Prostate gland (tissue), 2 donors: Measurements from ENCODE around the gene SNRNP40. TPM values are rescaled to one million over a fixed set of nuclear protein-coding genes. Genes with fewer than 3 reads are reported as not detected.
"Not testable (repeated sequence)": the region's sequence is repeated elsewhere in the genome, so short reads cannot be mapped to it uniquely, and the experiment has no call there.

Experiments
- DNase-seq: peaks from one replicate; pipeline ENCODE4 v3.0.0-alpha.2; 2019; ENCODE audit warnings: low spot score
- H3K27ac ChIP-seq, 2 donors: fragments of 200-600 bp; sonication (generic); 2 replicates each; pipeline ENCODE4 v1.5.1; 2017 to 2019
- H3K27me3 ChIP-seq: fragments of 200-600 bp; sonication (generic); replicated peaks from 2 replicates; pipeline ENCODE4 v1.5.1; 2019; ENCODE audit not compliant: insufficient read depth
- H3K36me3 ChIP-seq, 2 donors: fragments of 200-600 bp; sonication (generic); 1 replicate in 1 of 2; 2 replicates in 1 of 2; pipeline versions ENCODE4 v1.5.1 to v1.8.1; 2017 to 2019
- H3K4me1 ChIP-seq: fragments of 200-600 bp; sonication (generic); replicated peaks from 2 replicates; pipeline ENCODE4 v1.5.1; 2019
- H3K4me3 ChIP-seq, 2 donors: fragments of 200-600 bp; sonication (generic); 2 replicates each; pipeline ENCODE4 v1.5.1; 2017 to 2019
- H3K9me3 ChIP-seq: fragments of 200-600 bp; sonication (generic); 2 replicates; pipeline ENCODE4 v1.5.1; 2017
- POLR2A ChIP-seq: fragments of 450-650 bp; IDR thresholded peaks from one replicate; pipeline ENCODE4 v1.6.1; 2016; ENCODE audit warnings: antibody characterized with exemption, mild to moderate bottlenecking
- POLR2AphosphoS5 ChIP-seq: sonication (generic); formaldehyde crosslinking; IDR thresholded peaks from one replicate; pipeline ENCODE4 v1.6.1; 2017; ENCODE audit warnings: antibody characterized with exemption
- WGBS: methylation state at CpG from one replicate; pipeline ENCODE4 v1.1.5; 2018; 5-methylcytosine and 5-hydroxymethylcytosine counted together
- intact Hi-C: fragments of 100-400 bp; cut with DNase I; formaldehyde crosslinking; loops from one replicate; pipeline ENCODE4 v1.14.2; 2022
- total RNA-seq, 2 donors: library from RNA; depleted of rRNA; stranded (reverse); fragments of >200 nt; gene quantifications; one replicate each; pipeline ENCODE4 v1.1.0, GENCODE V29; 2016
- TF ChIP-seq, protein P1 (sequence below), 4 experiments: fragments of 200-600 bp in 2 of 4; fragments of 450-650 bp in 2 of 4; sonication (generic) in 2 of 4; IDR thresholded peaks; 1 replicate in 3 of 4; 2 replicates in 1 of 4; pipeline ENCODE4 v1.5.1; 2016 to 2019; ENCODE audit warnings: antibody characterized with exemption in 4 of 4, mild to moderate bottlenecking in 2 of 4, moderate library complexity in 2 of 4

SNRNP40 gene
- total RNA-seq, 2 donors from 2014 or later = 58.7 to 65.4 TPM

DNA sequence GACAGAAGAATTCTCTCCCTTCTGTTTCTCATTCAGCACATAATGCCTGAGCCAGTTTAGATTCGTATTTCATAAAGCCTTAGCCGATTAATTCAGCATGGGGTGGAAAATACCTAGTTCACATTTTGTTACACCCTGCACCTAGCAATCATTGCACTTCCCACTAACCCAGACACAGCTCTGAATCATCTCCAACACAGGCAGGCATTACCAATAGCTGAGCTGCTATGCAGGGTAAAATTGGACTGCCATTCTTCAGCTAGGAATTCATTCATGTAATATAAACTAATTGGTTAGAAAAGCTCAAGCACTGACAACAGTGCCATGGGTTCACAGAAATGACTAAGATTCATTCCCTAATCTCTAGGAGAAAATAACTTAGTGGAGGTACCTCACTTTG lies 30.0 kb downstream of the SNRNP40 start:
- intact Hi-C loops = no loop called here
- TF ChIP-seq POLR2A (no peak), POLR2AphosphoS5 (no peak)
- TF ChIP-seq, protein P1, sequence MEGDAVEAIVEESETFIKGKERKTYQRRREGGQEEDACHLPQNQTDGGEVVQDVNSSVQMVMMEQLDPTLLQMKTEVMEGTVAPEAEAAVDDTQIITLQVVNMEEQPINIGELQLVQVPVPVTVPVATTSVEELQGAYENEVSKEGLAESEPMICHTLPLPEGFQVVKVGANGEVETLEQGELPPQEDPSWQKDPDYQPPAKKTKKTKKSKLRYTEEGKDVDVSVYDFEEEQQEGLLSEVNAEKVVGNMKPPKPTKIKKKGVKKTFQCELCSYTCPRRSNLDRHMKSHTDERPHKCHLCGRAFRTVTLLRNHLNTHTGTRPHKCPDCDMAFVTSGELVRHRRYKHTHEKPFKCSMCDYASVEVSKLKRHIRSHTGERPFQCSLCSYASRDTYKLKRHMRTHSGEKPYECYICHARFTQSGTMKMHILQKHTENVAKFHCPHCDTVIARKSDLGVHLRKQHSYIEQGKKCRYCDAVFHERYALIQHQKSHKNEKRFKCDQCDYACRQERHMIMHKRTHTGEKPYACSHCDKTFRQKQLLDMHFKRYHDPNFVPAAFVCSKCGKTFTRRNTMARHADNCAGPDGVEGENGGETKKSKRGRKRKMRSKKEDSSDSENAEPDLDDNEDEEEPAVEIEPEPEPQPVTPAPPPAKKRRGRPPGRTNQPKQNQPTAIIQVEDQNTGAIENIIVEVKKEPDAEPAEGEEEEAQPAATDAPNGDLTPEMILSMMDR (IDR thresholded peaks at IDR 0.05) = no peak
- no peak for DNase-seq
- H3K36me3 ChIP-seq = peaks cover 3 to 4% of the 10 kb centered on the region in 2 donors
- H3K9me3 ChIP-seq = no peaks in the 10 kb centered on the region
- H3K4me1 ChIP-seq = peaks cover 2% of the 10 kb centered on the region
- H3K27ac ChIP-seq = no peak overlapping the region
- no peak overlapping the region for H3K4me3 ChIP-seq
- no peaks in the 10 kb centered on the region for H3K27me3 ChIP-seq
- 89% methylated on average over 2 of the region's 2 CpGs for WGBS

DNA sequence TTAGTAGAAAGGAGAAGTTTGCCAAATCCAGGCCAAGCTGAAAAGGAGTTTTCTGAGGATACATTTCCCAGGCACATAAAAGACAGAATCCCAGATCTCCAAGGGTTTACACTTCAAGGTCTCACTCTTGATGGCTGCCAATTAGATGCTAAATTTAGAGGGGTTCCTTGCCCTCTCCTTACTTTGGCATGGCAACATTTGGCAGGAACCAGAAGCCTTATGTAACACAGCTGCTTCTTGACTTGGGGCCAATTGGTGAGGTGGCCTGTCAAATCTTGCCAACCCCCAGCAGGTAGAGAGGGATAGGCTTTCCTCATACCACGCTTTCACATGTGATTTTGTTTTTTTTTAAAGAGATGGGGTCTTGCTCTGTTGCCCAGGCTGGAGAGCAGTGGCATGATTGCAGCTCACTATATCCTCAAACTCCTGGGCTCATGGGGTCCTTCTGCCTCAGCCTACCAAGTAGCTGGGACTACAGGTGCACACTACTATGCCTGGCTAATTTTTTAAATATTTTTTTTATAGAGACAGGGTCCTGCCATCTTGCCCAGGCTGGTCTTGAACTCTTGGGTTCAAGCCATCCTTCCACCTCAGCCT lies 31.7 kb downstream of the SNRNP40 start:
- 50% methylated on average over 1 of the region's 1 CpG for WGBS

DNA sequence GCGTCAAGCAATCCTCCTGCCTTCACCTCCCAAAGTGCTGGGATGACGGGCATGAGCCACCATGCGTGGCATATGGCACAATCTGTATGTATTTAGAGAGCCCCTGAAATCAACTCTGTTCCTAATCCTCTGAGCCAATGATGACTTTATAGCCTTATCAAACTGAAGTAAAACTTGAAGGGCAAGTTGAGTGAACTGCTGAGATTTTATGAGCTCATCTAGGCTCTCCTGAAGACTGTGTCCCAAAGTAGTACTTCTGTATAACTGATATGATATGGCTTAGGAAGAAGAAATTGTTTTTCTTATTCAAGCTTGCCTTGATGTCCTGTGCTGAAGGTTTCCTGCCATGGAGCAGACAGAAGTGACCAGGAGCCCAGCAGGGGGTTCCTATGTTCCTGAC lies 33.2 kb downstream of the SNRNP40 start:
- Histone ChIP-seq H3K4me3 (no peak overlapping the region), H3K36me3 (peaks cover 0 to 3% of the 10 kb centered on the region in 2 donors), H3K27me3 (no peaks in the 10 kb centered on the region), H3K9me3 (no peaks in the 10 kb centered on the region), H3K4me1 (peaks cover 7% of the 10 kb centered on the region), H3K27ac (peak overlapping the region; percentile 23 to 33)
- 43% methylated on average over 3 of the region's 3 CpGs for WGBS
- intact Hi-C loops = no loop called here
- TF ChIP-seq, protein P1 (IDR thresholded peaks at IDR 0.05) = no peak
- TF ChIP-seq POLR2AphosphoS5 = peak; percentile 78
- no peak for TF ChIP-seq POLR2A
- DNase-seq = peak; percentile 30

More for the DNA sequence above, 31.7 kb downstream of the SNRNP40 start:
- Histone ChIP-seq H3K36me3 (peaks cover 0 to 3% of the 10 kb centered on the region in 2 donors), H3K4me1 (peaks cover 7% of the 10 kb centered on the region), H3K27ac (no peak overlapping the region), H3K4me3 (no peak overlapping the region), H3K9me3 (no peaks in the 10 kb centered on the region), H3K27me3 (no peaks in the 10 kb centered on the region)
- intact Hi-C loops = no loop called here
- no peak for TF ChIP-seq POLR2AphosphoS5
- no peak for DNase-seq

DNA sequence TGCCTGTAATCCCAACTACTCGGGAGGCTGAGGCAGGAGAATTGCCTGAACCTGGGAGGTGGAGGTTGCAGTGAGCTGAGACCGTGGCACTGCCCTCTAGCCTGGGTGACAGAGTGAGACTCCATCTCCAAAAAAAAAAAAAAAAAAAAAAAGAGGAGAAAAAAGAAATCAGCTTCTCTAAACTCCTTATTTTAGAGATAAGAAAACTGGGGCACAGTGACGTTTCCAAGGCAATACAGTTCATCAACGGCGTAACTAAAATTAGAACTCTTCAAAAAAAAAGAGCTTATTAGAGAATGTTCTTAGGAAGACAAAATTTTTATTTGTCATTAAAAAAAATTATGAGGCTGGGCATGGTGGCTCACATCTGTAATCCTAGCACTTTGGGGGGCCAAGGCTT lies 34.2 kb downstream of the SNRNP40 start:
- WGBS = 69% methylated on average over 5 of the region's 5 CpGs
- intact Hi-C loops, H3K4me1 ChIP-seq, H3K36me3 ChIP-seq, H3K27me3 ChIP-seq, H3K4me3 ChIP-seq, DNase-seq, H3K9me3 ChIP-seq: not testable (repeated sequence)
- peak overlapping the region in 1 of 2 donors; percentile 21 for H3K27ac ChIP-seq

DNA sequence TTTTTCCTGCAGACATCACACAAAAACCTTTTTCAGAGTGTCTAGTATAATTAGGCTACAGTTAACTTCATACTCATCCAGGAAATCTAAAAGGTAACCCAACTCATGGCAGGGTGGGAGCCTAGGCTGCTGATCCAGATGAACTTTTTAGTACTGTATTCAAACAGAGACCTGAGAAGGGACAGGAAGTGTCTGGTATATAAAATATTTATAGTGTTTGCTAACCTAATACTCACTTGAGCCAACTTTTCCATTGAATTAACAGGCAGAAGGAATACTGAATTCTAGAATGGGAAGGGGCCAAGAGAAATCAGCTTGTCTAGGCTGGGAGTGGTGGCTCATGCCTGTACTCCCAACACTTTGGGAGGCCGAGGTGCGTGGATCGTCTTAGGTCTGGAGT lies 34.7 kb downstream of the SNRNP40 start:
- no peaks in the 10 kb centered on the region for H3K27me3 ChIP-seq
- peak overlapping the region in 1 of 2 donors; percentile 38 for H3K27ac ChIP-seq
- no peaks in the 10 kb centered on the region for H3K9me3 ChIP-seq
- no peak for DNase-seq
- H3K36me3 ChIP-seq = peaks cover 0 to 3% of the 10 kb centered on the region in 2 donors
- peaks cover 7% of the 10 kb centered on the region for H3K4me1 ChIP-seq
- WGBS = 67% methylated on average over 3 of the region's 3 CpGs
- no peak overlapping the region for H3K4me3 ChIP-seq
- intact Hi-C loops = no loop called here
- no peak for TF ChIP-seq POLR2A
- TF ChIP-seq, protein P1 (IDR thresholded peaks at IDR 0.05) = no peak
- peak; percentile 67 for TF ChIP-seq POLR2AphosphoS5

DNA sequence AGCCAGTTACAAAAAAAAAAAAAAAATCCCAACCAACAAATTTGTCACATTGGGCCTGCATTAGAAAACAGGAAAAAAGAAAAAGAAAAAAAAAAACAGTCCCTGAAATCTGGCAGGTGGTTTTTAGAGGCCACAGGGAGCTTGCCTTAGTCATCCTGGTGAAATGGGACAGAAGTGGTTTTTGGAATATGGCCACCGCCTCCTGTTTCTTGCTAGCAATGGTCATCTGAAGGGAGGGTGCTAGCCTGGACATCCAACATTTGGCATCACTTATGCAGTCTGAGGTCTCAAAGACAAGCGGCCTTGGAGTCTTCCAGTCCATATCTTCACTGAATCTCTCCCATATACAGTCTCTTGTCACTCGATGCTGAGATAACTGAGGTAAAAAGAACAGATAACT lies 36.8 kb downstream of the SNRNP40 start:
- Histone ChIP-seq H3K27ac (no peak overlapping the region), H3K4me3 (no peak overlapping the region), H3K9me3 (no peaks in the 10 kb centered on the region), H3K36me3 (peaks cover 0 to 3% of the 10 kb centered on the region in 2 donors), H3K27me3 (no peaks in the 10 kb centered on the region), H3K4me1 (peaks cover 7% of the 10 kb centered on the region)
- DNase-seq = no peak
- intact Hi-C loops = no loop called here
- TF ChIP-seq POLR2AphosphoS5 (no peak), POLR2A (no peak)
- WGBS = 84% methylated on average over 3 of the region's 3 CpGs
